GM18498 (cell line): ENCODE measurements around the gene PPDPF.

Experiments used
- ATAC-seq: cut with Tn5 transposase; IDR thresholded peaks from one replicate; pipeline ENCODE4 v1.9.1; 2021; ENCODE audit warnings: mild to moderate bottlenecking, moderate library complexity; ENCODE audit not compliant: unreplicated experiment

The PPDPF gene

DNA sequence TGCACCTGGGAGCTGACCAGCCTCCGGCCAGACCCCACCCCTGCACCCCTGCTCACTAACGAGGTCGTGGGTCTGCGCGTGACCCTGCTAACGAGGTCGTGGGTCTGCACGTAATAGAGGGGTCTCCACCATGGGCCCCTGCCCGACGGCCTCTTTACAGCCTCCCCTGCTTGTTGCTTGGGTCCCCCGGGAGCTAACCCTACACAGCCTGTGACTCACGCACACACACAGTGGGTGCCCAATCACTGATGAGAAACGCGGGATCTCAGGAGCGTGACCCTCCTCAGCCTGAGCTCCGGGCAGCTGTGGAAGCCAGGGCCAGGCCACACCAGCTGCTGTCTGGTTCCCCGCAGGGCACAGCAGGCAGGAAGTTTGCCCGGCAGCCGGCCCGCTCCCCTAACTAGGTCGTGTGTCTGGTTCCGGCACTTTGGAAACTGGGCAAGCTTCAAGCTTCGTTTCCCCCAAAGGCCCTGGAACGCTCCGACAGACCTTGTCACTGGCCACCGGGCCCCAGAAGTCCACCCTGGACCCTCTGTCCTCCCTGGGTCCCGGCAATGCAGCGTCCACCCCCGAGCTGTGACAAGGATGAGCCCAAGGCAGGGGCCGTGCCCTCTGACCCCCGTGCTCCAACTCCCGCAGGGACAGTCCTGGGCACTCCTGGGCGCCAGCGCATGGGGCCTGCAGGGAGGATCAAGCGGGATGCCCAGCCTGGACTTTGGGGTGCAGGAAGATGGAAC lies 15.8 kb downstream of the PPDPF start:
- no peak for ATAC-seq

- ATAC-seq, result peak; percentile 11
These were observed 16.5 kb downstream of the PPDPF start, which contains the start of gene PTK6 for GRCh38 chr20:63536997-63537524. TSS of gene PTK6 (minus strand) at chr20:63537376. CDS start at chr20:63537314, 62 bp downstream.

DNA sequence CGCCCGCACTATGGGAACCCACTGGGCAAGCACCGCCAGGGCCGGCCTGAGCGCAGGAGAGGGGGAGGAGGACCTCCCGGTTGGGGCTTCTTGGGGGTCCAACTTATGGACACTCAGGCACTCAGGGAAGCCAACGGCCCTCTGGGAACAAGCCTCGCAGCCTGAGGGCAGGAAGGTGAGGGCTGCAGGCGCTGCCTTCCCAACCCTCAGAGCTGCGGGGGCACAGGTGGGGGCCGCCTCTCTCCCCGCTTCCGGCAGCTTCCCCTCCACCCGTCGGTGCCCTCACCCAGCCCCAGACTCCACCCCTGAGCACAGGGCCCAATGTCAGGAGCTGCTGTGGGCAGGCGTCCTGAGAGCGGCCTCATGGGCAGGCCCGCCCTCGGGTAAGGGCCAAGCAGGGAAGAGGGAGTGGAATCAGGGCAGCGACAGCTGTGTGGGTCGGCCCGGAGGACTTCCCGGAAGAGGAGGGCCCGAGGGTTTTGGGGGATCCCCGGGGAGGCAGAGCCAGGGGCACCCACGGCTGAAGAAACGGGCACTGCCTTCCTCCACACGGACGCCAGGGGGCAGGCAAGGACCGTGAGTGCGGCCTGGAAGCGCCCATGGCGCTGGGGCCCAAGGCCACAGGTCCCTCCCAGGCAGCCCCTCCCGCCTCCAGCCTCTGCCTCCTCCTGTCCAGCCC lies 17.1 kb downstream of the PPDPF start:
- peak; percentile 87 for ATAC-seq

DNA sequence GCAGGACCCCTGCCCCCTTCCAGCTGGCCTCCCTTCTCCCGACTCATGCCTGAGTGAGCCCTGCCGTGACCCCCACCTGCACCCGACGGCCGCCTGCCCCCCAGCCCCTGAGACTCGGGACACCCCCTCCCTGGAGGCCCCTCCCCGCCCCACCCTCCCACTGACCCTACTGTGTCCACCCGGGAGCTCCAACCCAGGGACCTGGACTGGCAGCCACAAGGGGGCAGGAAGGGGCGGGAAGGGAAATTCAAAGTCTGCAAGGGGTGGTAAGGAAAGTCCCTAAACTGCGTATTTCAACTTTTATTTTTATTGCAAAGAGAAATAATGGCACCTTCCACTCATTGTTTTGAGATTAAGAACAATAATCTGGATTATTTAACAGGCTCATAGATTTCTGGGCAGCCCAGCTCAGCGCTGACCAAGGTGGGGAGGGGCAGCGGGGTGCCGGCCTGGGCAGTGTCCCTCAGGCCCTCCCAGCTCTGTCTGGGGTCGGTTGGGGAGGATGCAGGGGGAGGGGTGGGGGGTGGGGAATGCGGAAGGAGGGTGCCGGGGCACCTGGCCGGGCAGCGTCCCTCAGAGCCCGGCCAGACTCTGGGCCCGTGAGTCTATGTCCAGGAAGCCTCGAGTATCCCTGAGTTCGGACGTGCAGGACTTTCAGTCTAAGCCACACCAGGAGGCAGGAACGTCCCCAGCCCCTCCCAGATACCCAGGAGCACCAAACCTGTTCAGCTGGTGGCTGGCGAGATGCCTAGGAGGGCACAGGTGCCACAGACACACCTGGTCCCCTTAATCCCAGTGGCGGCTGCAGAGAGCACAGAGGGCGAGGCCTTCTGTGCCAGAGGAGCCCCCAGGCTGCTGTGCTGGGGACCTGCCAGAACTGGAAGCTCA lies 17.9 kb downstream of the PPDPF start:
- no peak for ATAC-seq

- ATAC-seq, result no peak
These were observed 18.5 kb downstream of the PPDPF start for GRCh38 chr20:63539092-63539430.

DNA sequence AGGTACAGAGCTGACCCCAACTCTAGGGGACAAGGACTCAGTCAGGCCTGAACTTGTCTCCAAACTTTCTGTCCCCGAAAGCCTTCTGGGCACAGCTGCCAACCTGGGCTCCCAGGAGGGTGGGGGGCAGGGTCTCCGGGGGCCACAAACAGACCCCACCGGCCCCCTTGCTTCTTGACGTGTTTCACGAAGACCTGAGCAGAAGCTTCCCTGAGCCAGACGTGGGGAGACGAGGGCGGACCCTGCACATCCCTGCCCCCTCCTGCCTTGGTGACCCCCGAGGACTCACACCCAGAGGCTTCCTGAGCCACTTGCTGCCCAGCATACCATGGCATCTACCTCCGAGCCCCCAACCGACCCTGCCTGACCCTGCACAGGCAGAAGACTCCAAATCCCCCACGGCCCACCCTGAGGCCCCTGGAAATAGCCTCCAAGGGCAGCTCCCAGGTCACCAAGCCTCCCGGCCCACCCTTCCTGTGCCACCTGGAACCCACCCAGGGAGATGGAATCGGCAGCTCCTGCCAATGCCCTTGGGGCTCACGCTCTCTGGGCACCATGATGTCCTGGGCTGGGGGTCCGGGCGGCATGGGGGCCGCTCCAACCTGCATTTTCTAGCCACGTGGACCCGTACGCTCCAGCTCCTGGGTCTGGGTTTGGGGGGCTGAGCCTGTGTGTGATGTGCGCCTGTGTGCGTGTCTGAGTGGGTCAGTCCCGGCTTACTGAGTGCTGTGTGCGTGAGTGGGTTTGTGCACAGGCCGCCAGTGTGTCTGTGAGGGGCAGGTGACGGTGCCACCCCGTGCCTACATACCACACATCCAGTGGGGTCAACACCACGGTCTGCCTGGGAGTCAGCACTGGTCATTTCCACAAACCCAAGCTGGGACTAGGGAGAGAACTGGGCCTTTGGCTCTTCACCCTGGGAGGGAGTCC lies 19.1 kb downstream of the PPDPF start:
- ATAC-seq, result no peak

GRCh38 chr20:63540417-63541186 lies 20.0 kb downstream of the PPDPF start:
- no peak for ATAC-seq

- ATAC-seq, result no peak
These were observed 20.8 kb downstream of the PPDPF start for GRCh38 chr20:63541371-63541770.

DNA sequence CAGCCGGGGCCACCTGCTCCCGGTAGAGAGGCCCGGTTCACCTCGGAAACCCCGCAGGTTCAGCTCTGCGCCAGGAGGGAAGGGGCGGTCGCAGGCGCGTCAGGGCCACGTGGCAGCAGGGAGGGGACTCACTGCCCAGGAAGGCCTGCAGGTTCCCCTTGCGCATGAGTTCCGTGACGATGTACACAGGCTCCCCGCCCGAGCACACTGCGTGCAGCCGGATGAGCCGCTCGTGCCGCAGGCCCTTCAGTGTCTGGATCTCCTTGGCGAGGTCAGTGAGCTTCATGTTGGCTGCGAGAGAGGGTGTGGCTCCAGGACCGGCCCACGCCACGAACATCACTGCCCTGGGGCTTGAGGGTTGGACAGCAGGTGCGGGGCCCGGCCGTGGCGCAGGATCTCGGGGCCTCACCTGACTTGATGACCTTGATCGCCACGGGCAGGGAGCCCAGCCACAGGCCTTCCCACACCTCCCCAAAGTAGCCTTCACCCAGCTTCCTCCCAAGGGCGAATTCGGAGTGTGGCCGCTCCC lies 21.5 kb downstream of the PPDPF start:
- ATAC-seq, result no peak

DNA sequence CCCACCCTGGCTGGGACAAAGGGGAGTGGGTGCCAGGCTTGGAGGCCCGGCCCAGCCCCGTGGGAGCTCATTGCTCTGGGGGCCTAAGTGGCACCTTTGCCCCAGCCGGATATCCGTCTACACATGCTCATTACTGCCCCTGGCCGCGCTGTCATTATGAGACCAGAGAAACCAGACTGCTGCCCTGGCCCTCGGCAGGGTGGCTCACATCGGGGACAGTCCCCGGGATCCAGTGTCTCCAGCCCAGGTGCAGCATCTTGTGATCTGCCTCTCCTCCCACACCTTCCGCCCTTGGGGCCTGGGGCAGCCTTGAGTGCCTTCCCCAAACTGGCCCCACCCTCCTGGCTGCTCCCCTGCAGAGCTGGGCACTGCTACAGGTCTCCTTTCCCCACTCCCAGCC lies 22.1 kb downstream of the PPDPF start:
- ATAC-seq, result no peak

GRCh38 chr20:63543131-63543530 lies 22.6 kb downstream of the PPDPF start:
- no peak for ATAC-seq

- no peak for ATAC-seq
These were observed 23.2 kb downstream of the PPDPF start for GRCh38 chr20:63543733-63544132.

GRCh38 chr20:63544241-63544957 lies 23.8 kb downstream of the PPDPF start:
- ATAC-seq, result no peak

DNA sequence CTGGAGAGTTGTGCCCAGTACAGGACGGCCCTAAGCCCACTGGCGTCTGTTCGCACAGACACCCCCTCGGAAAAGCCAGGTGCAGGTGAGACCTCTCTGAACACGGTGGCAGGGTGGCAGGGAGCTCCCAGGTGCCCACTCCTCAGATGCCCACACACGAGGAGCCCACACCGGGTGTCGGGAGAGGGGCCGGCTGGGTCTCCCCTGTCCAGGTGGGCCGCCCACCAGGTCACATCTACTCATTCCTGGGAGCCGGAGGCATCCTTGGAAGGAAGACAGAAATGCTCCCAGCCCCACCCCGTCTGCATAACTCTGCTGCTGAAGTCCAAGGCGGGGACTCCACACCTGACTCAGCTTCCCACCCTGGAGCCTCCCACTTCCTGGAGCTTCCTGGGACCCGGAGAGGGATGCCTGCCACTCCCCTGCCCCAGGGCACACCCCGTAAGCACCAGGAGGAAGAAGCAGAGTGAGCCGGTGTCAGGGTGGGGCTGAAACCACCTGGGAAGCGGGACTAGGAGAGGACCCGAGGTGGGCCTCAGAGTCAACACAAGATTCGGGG lies 24.5 kb downstream of the PPDPF start:
- no peak for ATAC-seq

DNA sequence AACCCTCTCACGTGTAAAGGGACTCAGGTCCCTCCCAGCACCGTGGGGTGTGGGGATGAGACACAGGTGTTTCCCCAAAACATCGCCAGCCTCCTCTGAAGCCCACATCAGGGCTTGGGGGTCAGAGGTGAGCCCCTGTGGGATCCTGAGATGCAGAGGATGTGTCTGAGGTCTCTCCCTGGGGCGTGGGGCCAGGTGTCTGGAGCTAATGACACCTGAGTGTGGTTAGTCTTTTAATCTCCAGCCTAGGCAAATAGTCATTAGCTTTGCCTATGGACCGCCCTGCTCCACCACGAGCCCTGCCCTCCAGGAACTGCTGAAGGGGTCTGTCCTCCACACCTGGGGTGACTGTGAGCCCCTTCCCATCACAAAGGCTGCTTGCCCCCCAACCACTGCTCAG lies 25.2 kb downstream of the PPDPF start:
- ATAC-seq, result no peak

DNA sequence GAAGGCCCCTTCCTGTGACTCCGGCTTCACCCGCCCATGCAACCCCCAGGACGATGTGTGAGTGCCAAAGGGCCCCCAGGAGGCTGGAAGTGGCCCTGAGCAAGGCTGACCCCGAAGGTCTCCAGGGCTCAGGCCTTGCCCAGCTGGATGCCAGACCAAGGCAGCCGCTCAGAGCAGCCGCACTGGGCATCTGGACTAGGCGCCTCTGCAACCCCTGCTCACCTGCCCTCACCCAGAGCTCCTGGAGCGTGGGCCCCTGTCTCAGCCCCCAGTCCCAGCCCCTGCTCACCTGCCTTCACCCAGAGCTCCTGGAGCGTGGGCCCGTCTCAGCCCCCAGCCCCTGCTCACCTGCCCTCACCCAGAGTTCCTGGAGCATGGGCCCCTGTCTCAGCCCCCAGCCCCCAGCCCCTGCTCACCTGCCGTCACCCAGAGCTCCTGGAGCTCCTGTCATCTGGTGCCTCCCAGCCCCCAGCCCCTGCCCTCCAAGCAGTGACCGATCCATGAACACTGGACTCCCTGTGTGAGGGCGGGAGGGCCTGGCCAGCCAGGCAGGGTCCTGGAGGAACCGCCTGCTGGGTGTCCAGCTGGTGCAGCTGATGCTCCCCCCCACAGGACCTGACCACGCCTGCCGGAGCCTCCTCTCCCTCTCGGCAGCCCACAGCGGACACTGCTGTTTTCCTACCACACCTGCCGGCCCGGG lies 25.8 kb downstream of the PPDPF start:
- ATAC-seq, result no peak

DNA sequence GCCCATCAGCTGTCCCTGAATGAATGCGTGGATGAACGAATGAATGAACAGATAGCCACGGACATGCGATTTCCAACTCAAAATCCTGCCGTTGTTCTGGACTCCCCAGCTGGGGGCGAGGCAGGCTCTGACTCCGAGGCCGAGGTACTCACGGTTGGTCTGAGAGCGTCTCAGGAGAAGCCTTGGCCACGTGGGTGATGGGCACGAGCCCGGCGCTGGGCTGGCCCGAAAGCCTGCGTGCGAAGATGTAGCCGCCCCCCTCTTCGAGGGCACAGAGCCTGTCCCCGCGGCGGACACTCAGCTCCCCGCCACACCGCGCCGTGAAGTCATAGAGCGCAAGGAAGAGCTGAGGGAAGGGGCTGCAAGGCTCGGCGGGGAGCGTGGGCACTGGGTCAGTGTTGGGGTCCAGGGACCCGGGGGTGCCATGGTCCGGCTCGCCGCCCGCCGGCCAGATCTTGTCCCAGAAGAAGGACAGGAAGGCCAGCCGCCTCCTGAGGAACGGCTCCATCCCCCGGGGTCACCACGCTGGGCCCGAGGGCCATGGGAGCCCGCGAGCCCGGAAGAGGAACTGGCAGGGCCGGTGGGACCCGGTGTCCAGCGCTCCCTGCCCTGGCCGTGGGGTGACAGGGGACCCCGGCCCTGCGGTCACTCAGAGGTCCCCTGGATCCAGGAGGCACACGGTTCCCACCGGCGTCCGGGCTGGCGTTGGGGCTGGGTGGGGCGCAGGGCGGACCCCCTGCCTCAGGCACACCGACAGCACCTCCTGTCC lies 26.6 kb downstream of the PPDPF start:
- no peak for ATAC-seq
